Rectal smooth muscle tissue (tissue), 1 donor: ENCODE results near the gene UST.

ENCODE experiments used
- H3K27ac ChIP-seq: one replicate; pipeline ENCODE4 v1.7.0; 2013; ENCODE audit warnings: low read depth, low read length, inconsistent platforms
- H3K27me3 ChIP-seq: one replicate; pipeline ENCODE4 v1.7.0; 2013; ENCODE audit warnings: low read length; ENCODE audit not compliant: control insufficient read depth, insufficient read depth
- H3K36me3 ChIP-seq: one replicate; pipeline ENCODE4 v1.7.0; 2013; ENCODE audit warnings: low read length; ENCODE audit not compliant: control insufficient read depth, insufficient read depth
- H3K4me1 ChIP-seq: one replicate; pipeline ENCODE4 v1.7.0; 2013; ENCODE audit warnings: low read length; ENCODE audit not compliant: control insufficient read depth, insufficient read depth
- H3K4me3 ChIP-seq: one replicate; pipeline ENCODE4 v1.7.0; 2013; ENCODE audit warnings: low read length
- H3K9ac ChIP-seq: one replicate; pipeline ENCODE4 v1.7.0; 2013; ENCODE audit warnings: low read length

The UST gene

GRCh38 chr6:149015535-149016525 lies 269.0 kb downstream of the UST start:
- Histone ChIP-seq H3K27ac (no peak overlapping the region), H3K9ac (no peak overlapping the region), H3K4me1 (no peaks in the 10 kb centered on the region)

GRCh38 chr6:149016716-149017115 lies 269.9 kb downstream of the UST start:
- H3K27ac ChIP-seq = no peak overlapping the region
- H3K4me1 ChIP-seq = no peaks in the 10 kb centered on the region
- no peak overlapping the region for H3K9ac ChIP-seq
- no peak overlapping the region for H3K4me3 ChIP-seq
- no peaks in the 10 kb centered on the region for H3K36me3 ChIP-seq
- no peaks in the 10 kb centered on the region for H3K27me3 ChIP-seq

More at GRCh38 chr6:149015535-149016525, 269.0 kb downstream of the UST start:
- Histone ChIP-seq H3K27me3 (no peaks in the 10 kb centered on the region), H3K36me3 (no peaks in the 10 kb centered on the region), H3K4me3 (no peak overlapping the region)

- no peaks in the 10 kb centered on the region for H3K27me3 ChIP-seq
- H3K36me3 ChIP-seq = peaks cover 3% of the 10 kb centered on the region
- H3K9ac ChIP-seq = no peak overlapping the region
- no peak overlapping the region for H3K27ac ChIP-seq
- no peaks in the 10 kb centered on the region for H3K4me1 ChIP-seq
- H3K4me3 ChIP-seq = no peak overlapping the region
These were observed 273.5 kb downstream of the UST start for GRCh38 chr6:149020319-149020718.

GRCh38 chr6:149024361-149024760 lies 277.5 kb downstream of the UST start:
- H3K4me3 ChIP-seq = no peak overlapping the region
- peaks cover 3% of the 10 kb centered on the region for H3K36me3 ChIP-seq
- no peaks in the 10 kb centered on the region for H3K4me1 ChIP-seq
- H3K27me3 ChIP-seq = no peaks in the 10 kb centered on the region
- H3K27ac ChIP-seq = no peak overlapping the region
- H3K9ac ChIP-seq = no peak overlapping the region

GRCh38 chr6:149025061-149025460 lies 278.2 kb downstream of the UST start:
- H3K9ac ChIP-seq = no peak overlapping the region
- no peaks in the 10 kb centered on the region for H3K4me1 ChIP-seq
- no peaks in the 10 kb centered on the region for H3K27me3 ChIP-seq
- H3K4me3 ChIP-seq = no peak overlapping the region
- H3K36me3 ChIP-seq = peaks cover 3% of the 10 kb centered on the region
- H3K27ac ChIP-seq = no peak overlapping the region

- H3K27me3 ChIP-seq = no peaks in the 10 kb centered on the region
- no peak overlapping the region for H3K9ac ChIP-seq
- H3K27ac ChIP-seq = no peak overlapping the region
- no peak overlapping the region for H3K4me3 ChIP-seq
- H3K36me3 ChIP-seq = peaks cover 3% of the 10 kb centered on the region
- H3K4me1 ChIP-seq = no peaks in the 10 kb centered on the region
These were observed 279.7 kb downstream of the UST start for GRCh38 chr6:149026530-149026942.

- H3K4me3 ChIP-seq = no peak overlapping the region
These were observed 280.7 kb downstream of the UST start for GRCh38 chr6:149027484-149027883.

GRCh38 chr6:149028767-149029405 lies 282.1 kb downstream of the UST start:
- no peak overlapping the region for H3K27ac ChIP-seq

More at GRCh38 chr6:149027484-149027883, 280.7 kb downstream of the UST start:
- Histone ChIP-seq H3K9ac (no peak overlapping the region), H3K27ac (no peak overlapping the region), H3K4me1 (no peaks in the 10 kb centered on the region), H3K27me3 (no peaks in the 10 kb centered on the region), H3K36me3 (peaks cover 1% of the 10 kb centered on the region)

GRCh38 chr6:149031201-149031858 lies 284.5 kb downstream of the UST start:
- H3K9ac ChIP-seq = peak overlapping the region; percentile 7
- no peaks in the 10 kb centered on the region for H3K36me3 ChIP-seq
- H3K4me1 ChIP-seq = no peaks in the 10 kb centered on the region
- H3K27me3 ChIP-seq = no peaks in the 10 kb centered on the region
- H3K4me3 ChIP-seq = no peak overlapping the region
- H3K27ac ChIP-seq = no peak overlapping the region

More at GRCh38 chr6:149028767-149029405, 282.1 kb downstream of the UST start:
- Histone ChIP-seq H3K9ac (no peak overlapping the region), H3K4me3 (no peak overlapping the region), H3K27me3 (no peaks in the 10 kb centered on the region), H3K4me1 (no peaks in the 10 kb centered on the region), H3K36me3 (no peaks in the 10 kb centered on the region)

- no peaks in the 10 kb centered on the region for H3K36me3 ChIP-seq
- H3K4me3 ChIP-seq = no peak overlapping the region
- no peaks in the 10 kb centered on the region for H3K27me3 ChIP-seq
- H3K4me1 ChIP-seq = no peaks in the 10 kb centered on the region
- H3K27ac ChIP-seq = no peak overlapping the region
- peak overlapping the region; percentile 7 for H3K9ac ChIP-seq
These were observed 285.2 kb downstream of the UST start for GRCh38 chr6:149031859-149032598.

- Histone ChIP-seq H3K27ac (no peak overlapping the region), H3K27me3 (no peaks in the 10 kb centered on the region), H3K9ac (no peak overlapping the region), H3K4me3 (no peak overlapping the region), H3K4me1 (peaks cover 4% of the 10 kb centered on the region), H3K36me3 (no peaks in the 10 kb centered on the region)
These were observed 286.0 kb downstream of the UST start for GRCh38 chr6:149032599-149033405.
